SW480 (cell line): Measurements from ENCODE around the gene GRID2IP.

ENCODE experiments used
- DNase-seq: peaks from one replicate; pipeline ENCODE4 v3.0.0-alpha.2; 2016; ENCODE audit warnings: low spot score

The GRID2IP gene

GRCh38 chr7:6447581-6448199, 103.6 kb downstream of the GRID2IP start, which contains the start of gene DAGLB:
Gene DAGLB (minus strand): TSS chr7:6447954. CDS start chr7:6447842, 112 bp downstream.
- peak; percentile 90 for DNase-seq
